Astrocyte (in vitro differentiated cells and primary cell): ENCODE data around the gene ITFG1. TPM values are rescaled to one million over a fixed set of nuclear protein-coding genes. Genes with fewer than 3 reads are reported as not detected.

Experiments
- DNase-seq: peaks from one replicate; pipeline ENCODE4 v3.0.0-alpha.2; 2010; ENCODE audit warnings: low read depth
- FAIRE-seq: peaks from 2 replicates; lab custom pipeline; 2011; peaks lifted over from hg19 to GRCh38; lab: Jason Lieb, UNC
- H2AFZ ChIP-seq: 2 replicates; pipeline ENCODE4 v1.6.0; 2012; ENCODE audit warnings: low read depth, low read length, inconsistent platforms
- H3K27ac ChIP-seq: 2 replicates; pipeline ENCODE4 v1.5.1; 2011; ENCODE audit warnings: low read depth, low read length, inconsistent platforms
- H3K27me3 ChIP-seq: 2 replicates; pipeline ENCODE4 v1.6.0; 2011; ENCODE audit warnings: low read length, inconsistent platforms; ENCODE audit not compliant: insufficient read depth
- H3K36me3 ChIP-seq: 2 replicates; pipeline ENCODE4 v1.5.1; 2011; ENCODE audit warnings: low read length, inconsistent platforms; ENCODE audit not compliant: insufficient read depth
- H3K4me1 ChIP-seq: 2 replicates; pipeline ENCODE4 v1.5.1; 2011; ENCODE audit warnings: low read length, inconsistent platforms; ENCODE audit not compliant: insufficient read depth
- H3K4me2 ChIP-seq: 2 replicates; pipeline ENCODE4 v1.6.0; 2012; ENCODE audit warnings: low read length, inconsistent platforms
- H3K4me3 ChIP-seq: 2 replicates; pipeline ENCODE4 v1.5.1; 2011; ENCODE audit warnings: low read depth, mild to moderate bottlenecking, low read length, inconsistent platforms; ENCODE audit not compliant: insufficient read depth
- H3K79me2 ChIP-seq: 2 replicates; pipeline ENCODE4 v1.6.0; 2012; ENCODE audit warnings: mild to moderate bottlenecking, low read length, inconsistent platforms; ENCODE audit not compliant: insufficient read depth
- H3K9ac ChIP-seq: 2 replicates; pipeline ENCODE4 v1.6.0; 2012; ENCODE audit warnings: mild to moderate bottlenecking, low read length, inconsistent platforms
- H3K9me3 ChIP-seq: 2 replicates; pipeline ENCODE4 v1.5.1; 2012; ENCODE audit warnings: low read depth, mild to moderate bottlenecking, low read length, inconsistent platforms; ENCODE audit not compliant: insufficient read depth
- H4K20me1 ChIP-seq: 2 replicates; pipeline ENCODE4 v1.6.0; 2012; ENCODE audit warnings: low read length, inconsistent platforms; ENCODE audit not compliant: insufficient read depth
- H3K27ac Mint-ChIP-seq: one replicate; pipeline ENCODE4 v1.8.0; 2021; ENCODE audit warnings: mild to moderate bottlenecking, mixed read lengths; ENCODE audit not compliant: unreplicated experiment
- H3K27me3 Mint-ChIP-seq: one replicate; pipeline ENCODE4 v1.8.0; 2021; ENCODE audit warnings: low read depth, mixed read lengths; ENCODE audit not compliant: unreplicated experiment
- H3K36me3 Mint-ChIP-seq: one replicate; pipeline ENCODE4 v1.8.0; 2021; ENCODE audit warnings: low read depth, mixed read lengths; ENCODE audit not compliant: unreplicated experiment
- H3K4me1 Mint-ChIP-seq: one replicate; pipeline ENCODE4 v1.8.0; 2021; ENCODE audit warnings: low read depth, mixed read lengths; ENCODE audit not compliant: unreplicated experiment
- H3K4me3 Mint-ChIP-seq: one replicate; pipeline ENCODE4 v1.8.0; 2021; ENCODE audit warnings: mild to moderate bottlenecking, moderate library complexity, mixed read lengths; ENCODE audit not compliant: unreplicated experiment
- H3K9me3 Mint-ChIP-seq: one replicate; pipeline ENCODE4 v1.8.0; 2021; ENCODE audit warnings: mild to moderate bottlenecking, mixed read lengths; ENCODE audit not compliant: unreplicated experiment
- CTCF ChIP-seq: IDR thresholded peaks from 2 replicates; pipeline ENCODE4 v1.5.1; 2011; ENCODE audit warnings: low read depth, mild to moderate bottlenecking, inconsistent platforms, low read length, moderate library complexity; ENCODE audit not compliant: insufficient read depth
- EZH2 ChIP-seq: IDR thresholded peaks from 2 replicates; pipeline ENCODE4 v1.6.1; 2012; ENCODE audit warnings: mild to moderate bottlenecking, low read length, inconsistent platforms; ENCODE audit not compliant: insufficient read depth
- total RNA-seq: library from RNA; stranded (reverse); gene quantifications from 2 replicates; pipeline ENCODE4 v1.2.1, GENCODE V29; 2021

Gene ITFG1
- total RNA-seq, 1 donor from 2014 or later, result 52.7 TPM

DNA sequence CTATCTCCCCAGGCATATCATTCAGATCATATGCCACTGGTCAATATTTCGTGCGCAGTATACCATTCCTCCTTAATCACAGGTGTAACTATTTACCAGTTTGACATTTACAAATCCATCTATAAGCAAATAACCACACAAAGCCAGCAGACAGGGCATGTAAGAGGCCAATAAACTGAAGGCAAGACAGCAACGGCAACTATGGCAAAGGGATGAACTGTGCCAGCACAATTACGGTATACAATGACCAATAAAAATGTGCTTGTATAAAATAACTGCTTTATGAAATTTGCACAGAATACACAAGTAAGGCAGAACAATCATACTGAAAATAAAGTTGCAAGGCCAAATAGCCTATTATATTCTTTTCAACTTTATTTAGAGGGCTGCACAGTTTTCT is 326.3 kb downstream of the ITFG1 start:
- Histone ChIP-seq H3K36me3 (no peaks in the 10 kb centered on the region), H3K9ac (no peak overlapping the region), H3K79me2 (peaks cover 96% of the 10 kb centered on the region), H3K9me3 (no peaks in the 10 kb centered on the region), H4K20me1 (peaks cover 30% of the 10 kb centered on the region), H3K4me2 (no peak overlapping the region), H3K4me1 (peaks cover 26% of the 10 kb centered on the region), H3K4me3 (no peak overlapping the region), H2AFZ (no peak overlapping the region), H3K27me3 (no peaks in the 10 kb centered on the region), H3K27ac (no peak overlapping the region)
- Mint-ChIP-seq H3K36me3 (no peaks in the 10 kb centered on the region), H3K9me3 (no peaks in the 10 kb centered on the region), H3K4me1 (peaks cover 6% of the 10 kb centered on the region), H3K4me3 (no peak overlapping the region), H3K27me3 (no peaks in the 10 kb centered on the region), H3K27ac (no peak overlapping the region)
- FAIRE-seq (no peak), DNase-seq (no peak)
- TF ChIP-seq CTCF, result no peak
- TF ChIP-seq EZH2, result no peak

- peaks cover 20% of the 10 kb centered on the region for H4K20me1 ChIP-seq
- no peak overlapping the region for H3K4me3 ChIP-seq
- Mint-ChIP-seq H3K9me3 (no peaks in the 10 kb centered on the region), H3K4me3 (no peak overlapping the region), H3K27ac (no peak overlapping the region), H3K4me1 (no peaks in the 10 kb centered on the region), H3K36me3 (no peaks in the 10 kb centered on the region), H3K27me3 (no peaks in the 10 kb centered on the region)
- no peak overlapping the region for H3K9ac ChIP-seq
- no peak for FAIRE-seq
- no peaks in the 10 kb centered on the region for H3K36me3 ChIP-seq
- H3K27me3 ChIP-seq, result no peaks in the 10 kb centered on the region
- H3K4me2 ChIP-seq, result no peak overlapping the region
- H2AFZ ChIP-seq, result no peak overlapping the region
- DNase-seq, result no peak
- H3K79me2 ChIP-seq, result peaks cover 92% of the 10 kb centered on the region
- no peaks in the 10 kb centered on the region for H3K9me3 ChIP-seq
- no peak overlapping the region for H3K27ac ChIP-seq
- peaks cover 14% of the 10 kb centered on the region for H3K4me1 ChIP-seq
- TF ChIP-seq EZH2 (no peak), CTCF (no peak)
Measured at GRCh38 chr16:47132308-47132707, 328.6 kb downstream of the ITFG1 start.

DNA sequence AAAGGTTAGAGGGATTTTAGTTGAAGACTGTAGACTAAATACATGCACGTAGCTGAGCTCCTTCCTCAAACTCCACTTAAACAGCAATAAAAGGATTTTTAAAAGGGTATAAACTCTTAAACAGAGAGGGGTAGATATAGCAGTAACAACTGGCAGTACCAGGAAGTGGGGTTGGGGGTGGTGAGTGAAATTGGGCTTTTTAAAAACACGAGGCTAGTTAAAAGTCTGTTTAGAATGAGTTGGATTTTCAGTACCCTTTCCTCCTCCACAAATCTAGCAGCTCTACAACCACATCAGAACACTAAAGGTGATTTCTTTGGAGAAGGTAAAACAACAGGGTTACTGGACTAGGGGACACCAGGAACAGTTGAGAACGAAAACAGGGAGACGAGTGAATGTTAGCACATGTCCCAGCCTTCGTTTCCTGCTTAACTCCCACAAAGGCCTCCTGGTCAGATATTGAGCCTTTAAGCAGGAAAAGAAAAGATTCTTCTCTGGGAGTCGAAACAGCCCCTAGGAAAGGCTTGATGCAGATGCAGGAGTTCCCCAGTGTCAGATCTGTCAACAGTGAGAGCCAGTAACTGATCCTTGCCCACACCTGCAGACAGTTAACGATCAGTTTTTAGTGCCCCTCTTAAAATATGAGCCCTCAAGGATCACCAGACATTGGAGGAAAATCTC is 331.0 kb downstream of the ITFG1 start:
- Mint-ChIP-seq H3K36me3 (no peaks in the 10 kb centered on the region), H3K27me3 (no peaks in the 10 kb centered on the region), H3K9me3 (no peaks in the 10 kb centered on the region), H3K27ac (no peak overlapping the region), H3K4me3 (no peak overlapping the region), H3K4me1 (no peaks in the 10 kb centered on the region)
- no peak for FAIRE-seq
- Histone ChIP-seq H3K27ac (no peak overlapping the region), H3K79me2 (peaks cover 78% of the 10 kb centered on the region), H3K9ac (no peak overlapping the region), H2AFZ (no peak overlapping the region), H3K27me3 (no peaks in the 10 kb centered on the region), H3K4me3 (no peak overlapping the region), H3K9me3 (no peaks in the 10 kb centered on the region), H3K4me2 (no peak overlapping the region), H3K36me3 (no peaks in the 10 kb centered on the region), H4K20me1 (peaks cover 17% of the 10 kb centered on the region), H3K4me1 (no peaks in the 10 kb centered on the region)
- DNase-seq, result no peak
- TF ChIP-seq CTCF, result no peak
- no peak for TF ChIP-seq EZH2
